HG03066 (cell line): ENCODE results near the gene PSMA1.
"Not testable (repeated sequence)": the region's sequence is repeated elsewhere in the genome, so short reads cannot be mapped to it uniquely, and the experiment has no call there.

Experiments
- ATAC-seq: cut with Tn5 transposase; IDR thresholded peaks from one replicate; pipeline ENCODE4 v1.9.1; 2021; ENCODE audit warnings: low read depth; ENCODE audit not compliant: unreplicated experiment

PSMA1 gene

GRCh38 chr11:14535166-14535565, 15.0 kb upstream of the PSMA1 start:
- not testable (repeated sequence) for ATAC-seq

GRCh38 chr11:14529951-14530350, 9.8 kb upstream of the PSMA1 start:
- ATAC-seq = no peak

GRCh38 chr11:14529321-14529720, 9.1 kb upstream of the PSMA1 start:
- ATAC-seq = no peak

GRCh38 chr11:14522801-14523200, 2.6 kb upstream of the PSMA1 start:
- ATAC-seq = no peak

DNA sequence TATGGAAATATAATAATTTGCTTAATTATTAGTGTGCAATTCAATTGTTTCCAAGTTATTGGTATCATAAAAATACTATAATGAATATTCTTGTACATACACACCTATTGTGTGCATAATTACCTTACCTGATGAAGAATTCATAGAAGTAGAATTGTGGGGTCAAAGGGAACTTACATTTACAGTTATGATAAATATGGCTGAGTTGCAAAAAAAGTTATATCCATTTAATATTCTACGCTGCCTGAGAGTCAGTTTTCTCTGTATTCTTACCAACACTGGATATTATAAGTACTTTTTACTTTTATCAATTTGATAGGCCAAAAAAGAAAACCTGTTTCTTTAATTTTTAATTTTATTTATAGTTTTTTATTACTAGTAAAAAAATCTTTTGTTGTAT, 2.1 kb upstream of the PSMA1 start:
- no peak for ATAC-seq

GRCh38 chr11:14520747-14521151, 563 bp upstream of the PSMA1 start:
- no peak for ATAC-seq

DNA sequence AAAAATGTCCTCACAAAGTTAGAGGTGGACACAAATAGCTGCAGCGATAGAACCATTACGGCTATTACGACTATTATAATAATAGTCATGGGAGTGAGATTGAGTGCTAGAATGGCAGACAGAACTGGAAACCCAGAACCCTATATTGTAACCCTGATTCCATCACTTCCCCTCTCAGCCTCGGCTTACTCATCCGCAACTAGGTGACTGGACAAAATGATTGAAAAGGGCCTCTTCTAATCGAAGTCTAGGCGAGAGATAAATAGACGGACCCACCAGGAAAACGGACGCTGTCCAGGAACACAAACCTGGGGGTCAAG, 629 bp downstream of the PSMA1 start:
- ATAC-seq = peak; percentile 1

- no peak for ATAC-seq
These were observed 1.4 kb downstream of the PSMA1 start for GRCh38 chr11:14518820-14519219.

- ATAC-seq = no peak
These were observed 6.4 kb downstream of the PSMA1 start for GRCh38 chr11:14513800-14514199.

GRCh38 chr11:14506532-14506931, 13.7 kb downstream of the PSMA1 start:
- ATAC-seq = no peak

DNA sequence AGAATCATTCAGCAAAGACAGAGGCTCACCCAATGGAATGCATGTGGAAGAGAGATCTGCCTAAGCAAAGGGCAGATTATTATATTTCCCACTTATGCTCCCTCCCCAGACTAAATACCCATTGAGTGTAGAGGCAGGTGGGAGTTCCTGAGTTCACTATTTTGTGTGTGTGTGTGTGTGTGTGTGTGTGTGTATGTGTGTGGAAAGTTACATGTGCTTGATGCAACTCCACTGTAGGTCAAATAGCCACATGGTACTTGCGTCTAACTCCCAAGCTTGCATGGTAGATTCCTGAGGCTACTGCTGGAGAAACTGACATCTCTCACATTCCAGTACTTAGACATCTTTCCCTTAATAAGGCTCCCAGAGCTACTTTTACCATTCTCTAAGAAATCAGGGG, 17.2 kb downstream of the PSMA1 start:
- no peak for ATAC-seq

- no peak for ATAC-seq
These were observed 18.1 kb downstream of the PSMA1 start for GRCh38 chr11:14502039-14502438.

GRCh38 chr11:14500181-14500651, 20.0 kb downstream of the PSMA1 start:
- ATAC-seq = peak; percentile 60

GRCh38 chr11:14499560-14500180, 20.5 kb downstream of the PSMA1 start, which contains the start of gene COPB1:
COPB1 (minus strand) TSS chr11:14499811; CDS start chr11:14498928, 883 bp downstream.
- peak; percentile 86 for ATAC-seq

DNA sequence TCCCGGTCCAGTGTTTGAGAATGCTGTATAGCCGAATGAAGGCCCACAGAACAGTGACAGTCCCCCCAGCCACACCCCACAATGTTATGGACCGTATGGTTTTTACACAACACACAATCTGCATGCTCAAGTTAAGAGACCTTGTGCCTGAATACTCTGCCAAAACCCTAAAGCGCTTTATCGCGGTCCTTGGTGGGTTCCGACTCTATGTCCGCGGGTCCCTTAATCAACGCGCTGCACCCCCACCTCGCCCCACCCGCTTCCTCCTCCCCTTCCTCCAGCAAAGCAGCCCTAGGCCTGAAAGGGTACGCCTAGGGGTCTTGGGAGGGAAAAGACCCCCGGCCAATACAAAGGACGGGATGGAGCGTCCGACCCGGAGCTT, 21.0 kb downstream of the PSMA1 start:
- peak; percentile 19 for ATAC-seq

- no peak for ATAC-seq
These were observed 39.5 kb downstream of the PSMA1 start for GRCh38 chr11:14480716-14481115.

- no peak for ATAC-seq
These were observed 49.1 kb downstream of the PSMA1 start for GRCh38 chr11:14471127-14471526.

- ATAC-seq = no peak
These were observed 56.6 kb downstream of the PSMA1 start for GRCh38 chr11:14463623-14464022.

- ATAC-seq = no peak
These were observed 60.0 kb downstream of the PSMA1 start for GRCh38 chr11:14460147-14460546.

- ATAC-seq = no peak
These were observed 61.8 kb downstream of the PSMA1 start for GRCh38 chr11:14458377-14458776.

GRCh38 chr11:14455648-14456430, 64.3 kb downstream of the PSMA1 start:
- no peak for ATAC-seq
